ENCODE data around the gene SNAP25.

Gene SNAP25

DNA sequence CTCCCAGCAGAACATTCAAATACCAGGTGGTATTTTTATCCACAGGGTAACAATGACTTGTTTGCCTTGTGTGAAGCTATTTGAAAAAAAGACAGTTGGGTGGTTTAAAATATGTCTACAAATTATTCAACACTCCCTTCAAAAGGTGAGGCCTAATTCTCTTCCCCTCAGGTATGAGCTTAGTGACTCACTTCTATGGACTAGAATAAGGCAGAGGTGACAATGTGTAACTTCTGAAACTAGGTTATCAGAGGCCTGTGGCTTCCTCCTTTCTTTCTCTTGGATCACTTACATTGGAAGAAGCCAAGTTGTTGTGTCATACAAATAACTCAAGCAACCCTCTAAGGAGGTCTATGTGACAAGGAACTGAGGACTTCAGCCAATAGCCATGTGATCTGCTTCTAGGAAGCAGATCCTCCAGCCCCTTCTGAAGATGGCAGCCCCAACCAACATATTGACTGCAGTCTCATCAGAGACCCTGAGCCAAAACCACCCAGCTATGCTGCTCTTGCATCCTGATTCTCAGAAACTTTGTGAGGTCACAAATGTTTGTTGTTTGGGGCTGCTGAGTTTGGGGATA, 102.6 kb downstream of the SNAP25 start:
- no peak overlapping the region for H3K4me3 ChIP-seq (ENCODE audit: low read depth, low read length)
- no peak for DNase-seq (ENCODE audit: low read depth)

DNA sequence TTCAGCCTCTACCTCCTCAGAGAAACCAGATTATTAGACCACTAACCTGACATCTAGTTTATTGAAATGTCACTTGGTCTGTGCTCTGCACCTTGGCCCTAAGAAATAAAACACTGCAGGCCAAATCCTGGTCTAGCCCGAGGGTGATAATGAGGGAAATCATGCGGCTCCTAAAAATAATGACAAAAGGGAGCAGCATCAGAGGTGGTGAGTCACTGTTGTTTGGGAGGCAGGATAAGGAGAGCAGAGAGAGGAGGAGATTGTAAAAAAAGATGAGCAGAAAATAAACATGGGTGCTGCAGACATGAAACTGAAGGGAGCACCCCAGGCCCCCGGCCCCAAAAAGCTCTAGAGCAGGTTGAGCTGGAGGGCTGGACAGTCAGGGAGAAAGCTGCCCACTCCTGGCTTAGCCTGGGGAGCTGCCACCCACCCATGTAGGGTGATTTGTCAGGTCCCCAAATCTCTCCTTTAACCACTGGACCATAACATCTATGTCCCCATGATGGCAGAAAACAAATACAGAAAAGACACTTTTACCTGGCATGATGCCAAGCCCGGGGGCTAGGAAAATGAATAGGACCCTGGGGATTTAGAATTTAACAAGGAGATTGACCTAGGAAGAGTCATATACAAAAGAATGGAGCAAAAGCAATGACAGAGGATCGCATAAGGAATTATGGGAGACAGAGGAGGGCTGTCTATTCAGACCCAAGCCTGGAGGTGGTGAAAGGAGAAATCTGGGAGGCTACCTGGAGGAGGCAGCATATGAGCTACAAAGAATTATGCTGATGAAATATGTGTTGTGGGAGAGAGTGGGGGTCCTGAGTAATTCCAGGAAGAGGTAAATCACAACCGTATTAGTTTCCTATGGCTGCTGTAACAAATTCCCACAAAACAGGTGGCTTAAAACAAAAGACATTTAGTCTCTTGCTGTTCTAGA, 103.7 kb downstream of the SNAP25 start:
- no peak overlapping the region for H3K4me3 ChIP-seq (ENCODE audit: low read depth, low read length)
- no peak for DNase-seq (ENCODE audit: low read depth)

DNA sequence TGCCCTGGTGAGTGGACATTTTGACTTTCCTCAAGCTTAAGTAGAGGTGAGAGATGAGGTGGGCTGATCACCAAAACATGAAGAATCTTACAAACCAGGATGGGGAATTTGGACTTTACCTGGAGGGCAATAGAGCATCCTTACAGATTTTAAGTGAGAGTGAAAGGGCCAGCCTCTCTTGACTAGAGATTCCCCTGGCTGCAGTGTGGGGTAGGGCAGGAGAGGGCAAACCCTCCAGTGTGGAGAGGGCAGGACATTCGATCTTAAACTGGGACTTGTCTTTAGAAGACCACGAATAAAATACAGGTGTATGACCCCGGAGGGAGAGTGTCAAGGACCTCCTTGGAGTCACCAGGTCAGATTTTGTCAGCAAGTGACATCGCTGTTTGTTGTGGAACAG, 105.1 kb downstream of the SNAP25 start:
- H3K4me3 ChIP-seq (ENCODE audit: low read depth, low read length) = no peak overlapping the region
- DNase-seq (ENCODE audit: low read depth) = no peak

DNA sequence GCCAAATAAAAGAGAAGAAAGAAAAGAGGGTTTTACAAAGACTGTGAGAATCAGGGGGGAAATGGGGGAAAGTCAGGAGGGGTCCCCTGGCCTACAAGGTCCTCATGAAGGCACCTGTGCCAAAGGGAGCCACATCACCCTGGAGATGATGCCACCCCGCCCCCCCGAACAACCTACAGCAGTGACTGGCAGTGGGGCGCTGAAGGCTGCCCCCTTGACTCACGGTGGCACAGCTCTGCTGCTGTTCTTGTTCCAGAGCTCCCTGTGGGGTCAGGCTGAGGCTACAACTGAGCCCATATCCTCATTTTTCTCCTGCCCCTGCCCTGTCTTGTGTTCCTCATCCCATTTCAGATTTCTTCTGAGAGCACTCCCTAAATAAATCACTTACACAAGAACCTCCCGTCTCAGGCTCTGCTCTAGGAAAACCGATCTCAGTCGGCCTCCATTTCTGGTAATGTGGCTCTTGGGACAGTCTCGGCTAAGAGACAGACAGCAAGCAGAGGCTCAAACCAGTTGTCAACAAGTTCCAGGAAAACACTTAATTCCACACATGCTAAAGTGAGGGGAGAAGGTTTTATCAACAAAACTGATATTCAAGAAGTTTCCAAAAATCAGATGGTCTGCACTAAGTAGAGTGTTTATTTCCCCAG, 105.7 kb downstream of the SNAP25 start:
- H3K4me3 ChIP-seq (ENCODE audit: low read depth, low read length) = no peak overlapping the region
- DNase-seq (ENCODE audit: low read depth) = no peak

DNA sequence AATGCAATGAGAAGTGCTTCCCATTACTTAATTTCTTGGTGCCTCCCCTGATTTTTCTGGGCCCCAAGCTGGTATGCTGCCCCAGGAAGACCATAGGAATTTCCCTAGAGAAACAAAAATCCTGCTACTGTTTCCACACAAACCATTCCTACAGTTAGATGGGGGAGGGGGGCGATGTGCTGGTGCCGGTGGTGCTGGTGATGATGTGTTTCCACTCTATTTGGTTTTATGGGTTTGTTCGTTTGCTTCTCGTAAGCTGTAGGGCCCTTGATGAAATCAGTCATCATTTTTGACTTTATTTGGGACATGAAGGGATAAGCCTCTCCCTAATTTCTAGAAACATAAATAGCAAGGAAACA, 110.2 kb downstream of the SNAP25 start:
- H3K4me3 ChIP-seq (ENCODE audit: low read depth, low read length) = no peak overlapping the region
- no peak for DNase-seq (ENCODE audit: low read depth)

DNA sequence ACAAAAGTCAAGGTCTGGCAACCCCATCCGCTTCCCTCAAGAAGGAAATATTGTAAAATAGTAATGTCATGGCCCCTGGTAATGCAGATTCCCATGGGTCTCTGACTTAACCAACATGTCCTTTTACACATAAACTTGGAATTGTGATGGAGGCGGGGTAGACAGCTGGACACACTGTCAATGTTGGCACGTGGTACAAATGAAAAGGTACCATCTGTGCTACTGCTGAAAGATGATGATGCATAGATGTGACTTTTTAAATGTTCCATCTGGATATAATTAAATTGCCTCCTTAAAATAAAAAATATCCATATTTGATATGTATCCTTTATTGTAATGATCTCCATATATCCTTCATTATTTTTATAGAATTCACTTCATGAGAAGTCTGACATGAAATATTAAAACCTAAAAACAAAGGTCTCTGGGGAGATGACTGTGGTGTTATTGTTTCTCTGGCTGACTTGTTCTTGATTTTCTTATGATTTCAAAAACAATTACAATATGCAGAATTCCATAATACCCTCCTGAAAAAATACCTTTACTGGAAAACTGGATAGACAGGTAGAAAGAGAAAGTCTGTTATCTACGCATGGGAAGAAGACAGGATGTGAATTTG, 110.9 kb downstream of the SNAP25 start:
- H3K4me3 ChIP-seq (ENCODE audit: low read depth, low read length) = no peak overlapping the region
- no peak for DNase-seq (ENCODE audit: low read depth)

DNA sequence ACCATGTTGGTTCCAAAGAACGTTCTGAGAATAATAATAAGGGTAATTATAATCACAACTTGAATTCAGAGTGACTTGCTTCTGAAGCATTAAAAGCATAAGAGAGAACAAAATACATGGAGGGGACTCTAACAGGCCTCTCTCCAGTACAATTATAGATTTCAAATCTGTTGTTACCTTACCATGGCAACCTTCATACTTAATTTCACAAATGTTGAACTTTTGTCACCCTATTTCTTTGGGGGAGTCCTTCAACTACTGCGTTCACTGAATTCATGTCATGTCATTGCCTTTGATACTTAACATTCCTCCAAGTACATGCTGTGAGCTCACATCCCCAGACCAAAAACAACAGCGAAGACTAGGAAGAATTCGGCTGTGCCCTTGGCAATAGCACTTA, 111.4 kb downstream of the SNAP25 start:
- no peak for DNase-seq (ENCODE audit: low read depth)
- no peak overlapping the region for H3K4me3 ChIP-seq (ENCODE audit: low read depth, low read length)

DNA sequence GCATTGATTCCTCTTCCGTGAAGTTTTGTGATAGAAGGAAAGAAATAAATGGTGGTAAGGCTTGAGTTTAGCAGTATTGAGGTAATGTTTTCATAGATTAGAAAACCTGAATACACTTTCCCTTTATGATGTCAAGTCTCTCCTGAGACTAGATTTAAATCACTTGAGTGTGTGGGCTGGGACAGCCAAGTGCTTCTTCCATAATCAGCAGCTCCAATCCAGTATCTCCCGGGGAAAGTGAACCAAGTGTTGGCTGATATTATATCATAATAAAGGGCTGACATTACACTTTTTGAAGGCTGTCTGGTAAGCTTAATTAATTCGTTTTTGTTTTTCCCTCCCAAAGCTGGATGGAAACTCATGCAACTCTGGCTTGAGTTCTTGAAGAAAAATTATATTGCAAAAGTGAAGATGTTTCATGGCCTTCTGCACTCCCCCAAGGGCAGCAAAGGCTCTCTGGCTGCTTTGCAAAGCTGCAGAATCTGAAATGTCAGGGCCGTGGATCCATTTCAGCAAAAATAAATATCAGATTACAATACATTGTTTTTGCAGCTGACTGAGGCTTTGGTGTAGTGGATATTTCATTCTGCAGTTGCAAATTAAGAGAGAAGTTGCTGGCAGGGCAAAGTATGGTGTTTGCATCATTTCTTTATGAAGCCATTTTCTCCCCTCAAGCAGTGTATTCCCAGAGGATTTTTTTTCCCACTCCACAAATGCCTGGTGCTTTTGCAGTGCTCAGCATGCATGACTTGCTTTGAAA, 114.2 kb downstream of the SNAP25 start:
- DNase-seq (ENCODE audit: low read depth) = peak; percentile 80
- H3K4me3 ChIP-seq (ENCODE audit: low read depth, low read length) = no peak overlapping the region

DNA sequence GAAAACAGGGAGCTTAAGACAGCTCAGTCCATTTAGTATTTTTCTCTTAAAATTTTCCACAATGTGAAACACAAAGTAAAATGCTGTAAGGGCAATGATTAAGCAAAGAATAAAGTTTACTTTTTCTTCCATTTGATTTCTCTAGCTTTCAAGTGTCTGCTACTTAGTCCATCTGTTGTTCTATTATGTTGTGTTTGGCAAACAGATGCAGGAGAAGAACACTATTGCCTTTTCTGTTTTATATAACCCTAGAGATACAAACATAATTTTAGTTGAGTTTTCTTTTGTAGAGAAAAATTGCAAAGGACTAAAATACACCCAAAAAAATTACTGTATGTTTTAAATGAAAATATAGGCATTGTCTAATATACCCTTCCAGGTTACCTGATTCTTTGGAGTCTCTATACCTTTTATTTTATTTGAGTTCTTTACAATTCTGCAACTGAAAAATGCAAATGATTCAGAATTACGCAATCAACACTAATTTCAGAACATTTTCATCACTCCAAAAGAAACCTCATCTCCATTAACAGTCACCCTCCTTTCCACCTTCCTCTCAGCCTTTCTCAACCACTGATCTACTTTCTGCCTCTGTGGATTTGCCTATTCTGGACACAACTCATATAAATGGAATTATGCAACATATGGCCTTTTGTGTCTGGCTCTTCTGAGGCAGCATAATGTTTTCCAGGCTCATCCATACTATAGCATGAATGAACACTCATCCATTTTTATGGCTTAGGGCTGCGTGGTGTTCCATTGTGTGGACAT, 118.5 kb downstream of the SNAP25 start:
- DNase-seq (ENCODE audit: low read depth) = peak; percentile 60
- H3K4me3 ChIP-seq (ENCODE audit: low read depth, low read length) = no peak overlapping the region

DNA sequence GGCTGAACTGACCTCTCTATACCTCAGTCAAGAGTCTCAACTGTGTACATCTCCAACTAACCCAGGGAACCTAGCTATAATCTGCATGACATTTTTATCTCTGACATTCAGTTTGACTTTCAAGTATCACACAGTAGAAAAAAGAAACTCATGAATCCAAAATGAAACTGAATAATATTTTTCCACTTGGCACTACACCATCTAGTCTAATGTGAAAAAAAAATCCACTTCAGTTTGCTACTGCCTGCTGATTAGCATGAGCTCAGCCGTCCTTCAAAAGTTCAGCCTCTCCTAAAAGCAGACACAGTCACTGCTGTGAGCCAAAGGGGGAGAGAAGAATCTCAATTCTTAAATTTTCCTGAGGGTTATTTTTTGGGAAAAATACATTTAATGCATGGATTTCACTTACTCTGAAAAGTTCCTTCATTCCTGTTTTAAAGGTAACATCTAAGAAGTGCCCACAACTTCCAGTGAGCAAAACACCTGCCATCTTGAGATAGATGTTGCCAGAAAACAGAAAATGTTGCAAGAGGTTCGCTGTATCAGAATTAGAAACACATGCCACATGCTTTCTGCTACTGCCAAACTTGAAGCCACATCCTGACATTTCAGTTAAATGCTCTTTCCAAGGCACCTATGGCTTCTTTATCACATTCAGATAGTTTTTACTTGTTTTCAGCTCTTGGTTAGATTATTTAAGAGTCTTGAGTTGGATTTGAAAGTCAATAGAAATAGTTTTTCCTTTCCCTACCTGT, 120.0 kb downstream of the SNAP25 start:
- no peak for DNase-seq (ENCODE audit: low read depth)
- H3K4me3 ChIP-seq (ENCODE audit: low read depth, low read length) = no peak overlapping the region

DNA sequence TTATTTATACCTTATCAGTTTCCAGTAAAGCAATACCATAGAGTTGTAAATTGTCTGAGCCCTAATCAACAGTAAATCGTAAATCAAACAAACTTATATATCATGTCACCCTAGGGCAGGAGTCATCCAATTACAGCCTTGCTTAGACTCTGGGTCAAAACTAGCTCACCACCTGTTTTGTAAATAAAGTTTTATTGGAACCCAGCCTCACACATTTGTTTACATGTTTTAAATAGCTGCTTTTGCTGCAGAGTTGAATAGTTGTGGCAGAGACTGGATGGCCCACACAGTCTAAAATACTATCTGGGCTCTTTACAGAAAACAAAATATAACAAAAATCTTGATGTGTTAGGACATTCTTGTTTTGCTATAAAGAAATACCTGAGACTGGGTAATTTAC, 121.0 kb downstream of the SNAP25 start:
- H3K4me3 ChIP-seq (ENCODE audit: low read depth, low read length) = no peak overlapping the region
- no peak for DNase-seq (ENCODE audit: low read depth)

DNA sequence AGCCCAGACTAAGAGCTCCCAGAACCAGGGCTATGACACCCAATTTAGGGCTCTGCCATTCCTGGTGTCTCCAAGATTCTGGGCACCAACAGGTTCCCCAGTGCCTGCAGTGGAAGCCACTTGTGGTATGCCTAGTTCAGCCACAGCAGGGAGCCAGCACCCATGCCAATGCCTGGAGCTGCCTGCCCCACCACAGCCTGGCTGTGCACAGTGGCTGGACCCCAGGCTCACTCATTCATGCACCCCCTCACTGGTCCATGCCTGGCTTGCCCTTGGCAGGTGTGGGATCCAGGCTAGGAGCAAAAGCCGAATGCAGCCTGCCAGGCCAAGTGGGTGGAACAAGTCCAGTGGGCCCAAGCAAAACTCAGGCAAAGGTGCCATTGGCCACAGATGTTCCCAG, 123.5 kb downstream of the SNAP25 start:
- no peak for DNase-seq (ENCODE audit: low read depth)
- no peak overlapping the region for H3K4me3 ChIP-seq (ENCODE audit: low read depth, low read length)

DNA sequence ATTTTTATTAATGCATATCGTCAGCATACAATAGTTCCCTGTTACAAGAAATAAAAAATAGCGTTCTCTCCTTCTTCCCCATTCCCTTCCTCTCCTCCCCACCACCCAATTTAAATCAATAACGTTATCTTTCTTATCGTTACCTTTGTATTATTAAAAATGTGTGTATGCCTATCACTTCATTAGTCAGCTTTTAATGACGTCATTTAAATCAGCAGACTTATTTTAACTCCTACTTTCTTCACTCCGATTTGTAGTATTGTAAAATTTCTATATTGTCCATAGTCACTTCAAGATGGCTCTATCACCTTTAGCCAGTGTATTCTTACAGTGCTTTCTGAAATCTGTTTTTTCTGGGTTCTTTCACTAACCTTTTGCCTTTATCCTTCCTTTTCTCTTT, 126.3 kb downstream of the SNAP25 start:
- no peak overlapping the region for H3K4me3 ChIP-seq (ENCODE audit: low read depth, low read length)

DNA sequence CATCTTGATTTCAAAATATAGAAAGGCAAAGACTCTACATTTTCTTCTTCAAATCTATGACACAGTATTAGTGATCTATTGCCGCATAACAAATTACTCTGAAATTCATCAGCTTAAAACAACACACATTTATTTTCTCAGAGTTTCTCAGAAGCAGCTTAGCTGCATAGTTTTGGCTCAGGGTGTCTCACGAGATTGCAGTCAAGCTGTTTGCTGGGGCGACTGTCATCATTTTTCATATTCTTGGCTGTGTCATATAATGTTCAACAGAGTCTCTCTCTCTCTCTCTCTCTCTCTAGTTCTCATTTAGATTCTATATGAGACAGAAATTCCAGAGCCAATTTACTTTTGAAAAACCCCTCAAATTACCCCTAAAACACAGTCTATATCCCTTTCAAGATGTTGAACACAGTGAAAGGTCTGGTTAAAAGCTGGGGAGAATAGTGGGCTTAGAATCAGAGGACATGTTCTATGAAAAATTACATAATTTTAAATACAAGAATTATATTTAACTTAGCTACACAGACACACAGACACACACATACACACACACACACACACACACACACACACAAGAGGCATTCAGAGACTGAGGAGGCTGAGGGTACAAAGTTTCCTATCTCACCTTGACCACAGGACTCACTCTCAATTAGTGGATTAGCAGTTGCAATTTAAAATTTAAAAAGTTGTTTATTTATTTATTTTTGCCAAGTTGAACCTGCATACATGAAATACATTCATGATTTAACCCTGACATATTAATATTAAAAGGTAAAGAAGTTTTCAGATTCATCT, 128.7 kb downstream of the SNAP25 start:
- H3K4me3 ChIP-seq (ENCODE audit: low read depth, low read length) = no peak overlapping the region
- DNase-seq (ENCODE audit: low read depth) = no peak

More for the DNA sequence above, 126.3 kb downstream of the SNAP25 start:
- DNase-seq (ENCODE audit: low read depth) = no peak

DNA sequence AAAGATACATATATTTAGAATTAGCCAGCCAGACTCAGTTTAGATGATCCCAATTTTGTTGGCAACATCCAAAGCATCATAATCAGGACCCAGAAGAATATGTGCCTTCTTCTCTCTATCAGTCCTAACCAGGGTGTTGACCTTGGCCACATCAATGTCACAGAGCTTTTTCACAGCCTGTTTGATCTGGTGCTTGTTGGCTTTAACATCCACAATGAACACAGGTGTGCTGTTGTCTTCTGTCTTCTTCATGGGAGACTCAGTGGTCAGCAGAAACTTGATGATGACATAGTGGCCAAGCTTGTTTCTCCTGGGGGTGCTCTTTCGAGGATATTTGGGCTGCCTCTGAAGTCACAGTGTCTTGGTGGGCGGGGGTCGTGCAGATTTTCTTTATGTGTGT, 130.5 kb downstream of the SNAP25 start:
- H3K4me3 ChIP-seq (ENCODE audit: low read depth, low read length) = no peak overlapping the region
- DNase-seq (ENCODE audit: low read depth) = no peak

DNA sequence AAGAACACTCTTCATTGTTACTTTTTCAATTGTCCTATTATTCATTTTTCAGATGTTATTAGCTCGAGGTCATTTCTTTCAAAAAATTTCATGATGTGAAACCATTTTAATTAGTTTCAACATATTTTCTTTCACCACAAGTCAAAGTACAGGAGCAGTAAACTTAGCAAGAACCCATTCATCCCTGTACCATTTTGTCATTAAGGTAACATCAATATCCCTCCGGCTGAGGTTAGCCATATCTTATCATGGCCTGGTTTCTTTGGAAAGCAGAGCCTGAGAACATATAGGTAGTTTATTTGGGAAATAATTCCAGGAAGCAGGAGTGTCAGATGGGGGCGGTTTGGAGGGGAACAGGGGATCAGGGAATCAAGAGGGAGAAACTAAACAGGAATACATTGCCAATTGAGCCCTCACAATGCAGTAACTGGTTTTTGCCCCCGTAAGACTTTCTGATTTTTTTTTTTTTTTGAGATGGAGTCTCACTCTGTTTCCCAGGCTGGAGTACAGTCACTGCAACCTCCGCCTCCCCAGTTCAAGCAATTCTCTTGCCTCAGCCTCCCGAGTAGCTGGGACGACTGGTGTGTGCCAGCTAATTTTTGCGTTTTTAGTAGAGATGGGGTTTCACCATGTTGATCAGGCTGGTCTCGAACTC, 131.7 kb downstream of the SNAP25 start:
- H3K4me3 ChIP-seq (ENCODE audit: low read depth, low read length) = no peak overlapping the region

More for the DNA sequence above, 131.7 kb downstream of the SNAP25 start:
- no peak for DNase-seq (ENCODE audit: low read depth)

Data from skeletal muscle cell (primary cell).